ENCODE results near the gene IL15RA. TPM values are rescaled to one million over a fixed set of nuclear protein-coding genes. Genes with fewer than 3 reads are reported as not detected.

The IL15RA gene
- total and polyA plus RNA-seq, 2 of the 8 experiments (the other 6 are each of a cell fraction or from before 2014, with no cell fraction given): 1.3 to 1.4 TPM

DNA sequence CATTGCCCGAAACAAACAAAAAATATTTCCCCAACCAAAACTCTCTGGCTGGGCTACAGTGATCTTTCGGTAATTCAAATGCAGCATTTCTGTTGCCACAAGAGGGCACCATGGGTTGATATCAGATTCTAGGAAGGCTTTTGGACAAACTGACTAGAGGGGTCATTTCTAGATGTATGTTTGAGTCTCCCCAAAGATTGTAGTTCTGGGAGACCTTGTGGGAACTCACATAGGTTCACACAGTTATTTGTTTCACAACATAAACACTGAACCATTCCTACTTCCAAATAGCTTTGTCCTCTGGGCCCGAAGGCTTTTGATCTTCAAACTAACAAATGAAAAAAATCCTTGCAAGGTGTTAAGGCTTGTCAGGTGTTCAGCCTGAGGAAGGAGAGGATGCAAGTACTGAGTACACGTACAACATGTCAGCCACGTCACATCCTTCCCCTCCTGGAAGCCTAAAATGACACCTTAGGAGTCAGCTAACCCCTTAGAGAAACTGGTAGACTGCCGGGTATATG lies 37.0 kb upstream of the IL15RA start:
- Histone ChIP-seq H3K23me2 (ENCODE audit: low read depth, low read length) (peaks cover 8% of the 10 kb centered on the region; the same call in 1 of the 2 replicates), H2AFZ (ENCODE audit: low read length) (no peak overlapping the region), H2AK5ac (ENCODE audit: low read depth, low read length) (no peak overlapping the region), H3K23ac (ENCODE audit: insufficient read length) (no peak overlapping the region), H3K79me2 (ENCODE audit: control insufficient read depth in 1 of 2, insufficient read depth in 2 of 2, low read length in 2 of 2) (no peaks in the 10 kb centered on the region), H2BK120ac (replicated peaks; ENCODE audit: low read depth, low read length) (no peak overlapping the region), H4K91ac (replicated peaks; ENCODE audit: insufficient read length, low read length) (no peak overlapping the region), H3K14ac (ENCODE audit: insufficient read length) (no peak overlapping the region), H3K4me2 (ENCODE audit: insufficient read depth in 1 of 2, low read depth in 2 of 2, low read length in 2 of 2) (no peak overlapping the region), H3K9ac (replicated peaks in 1 of 4; ENCODE audit: extremely low read depth in 1 of 4, low read depth in 3 of 4, low read length in 3 of 4) (no peak overlapping the region), H3K4ac (replicated peaks; ENCODE audit: insufficient read length, low read depth, low read length) (no peak overlapping the region), H3K18ac (ENCODE audit: extremely low read depth, low read length) (no peak overlapping the region), H2BK5ac (ENCODE audit: low read depth, low read length) (no peak overlapping the region), H3K79me1 (ENCODE audit: low read depth, low read length) (no peaks in the 10 kb centered on the region), H4K5ac (ENCODE audit: insufficient read length, low read depth, low read length) (no peak overlapping the region), H3K4me3 (ENCODE audit: extremely low read depth in 1 of 4, insufficient read depth in 2 of 4, low read depth in 3 of 4, low read length in 4 of 4) (no peak overlapping the region), H2BK12ac (ENCODE audit: low read depth, low read length) (no peak overlapping the region), H3K56ac (replicated peaks; ENCODE audit: insufficient read length, low read depth, low read length) (no peak overlapping the region), H3K36me3 (ENCODE audit: control insufficient read depth in 2 of 4, insufficient read depth in 4 of 4, low read length in 3 of 4) (no peaks in the 10 kb centered on the region), H2BK15ac (ENCODE audit: low read length) (no peak overlapping the region), H3K4me1 (replicated peaks in 1 of 4; ENCODE audit: control insufficient read depth in 3 of 4, insufficient read depth in 4 of 4, low read length in 3 of 4) (no peaks in the 10 kb centered on the region), H3K9me3 (ENCODE audit: insufficient read depth in 2 of 2, low read depth in 1 of 2, low read length in 1 of 2) (no peaks in the 10 kb centered on the region), H4K20me1 (replicated peaks in 1 of 2; ENCODE audit: control insufficient read depth in 1 of 2, insufficient read depth in 2 of 2, low read length in 2 of 2) (no peaks in the 10 kb centered on the region), H4K8ac (ENCODE audit: extremely low read depth, insufficient read depth, low read length) (no peak overlapping the region; the same call in 1 of the 2 replicates), H3K27me3 (replicated peaks in 1 of 4; ENCODE audit: control insufficient read depth in 3 of 4, extremely low read depth in 1 of 4, insufficient read depth in 3 of 4, low read length in 3 of 4) (no peaks in the 10 kb centered on the region), H3K27ac (ENCODE audit: low read depth, low read length) (no peak overlapping the region), H2BK20ac (ENCODE audit: low read length) (no peak overlapping the region)
- DNase-seq (ENCODE audit: low read depth in 1 of 2, low spot score in 2 of 2) (peak in 1 of 2 experiments; percentile 74), FAIRE-seq (peak; percentile 81)
- ChIA-PET POLR2A (ENCODE audit: partially characterized antibody) (no interaction called here), CTCF (ENCODE audit: partially characterized antibody) (interaction anchor here (0.7 to 3.2 kb wide), 28 partner anchors 9 to 391 kb away, joined by 3 to 15 read pairs (median 6); no protein-coding TSS in a partner anchor)
- TF ChIP-seq PHF8 (conservative IDR thresholded peaks at IDR 0.05; ENCODE audit: low read depth, low read length) (no peak), CBX8 (IDR thresholded peaks at IDR 0.05; ENCODE audit: borderline replicate concordance, low read depth, low read length) (no peak), CTCF (IDR thresholded peaks at IDR 0.05; ENCODE audit: control extremely low read depth in 1 of 3, insufficient read depth in 1 of 3, low read depth in 1 of 3, low read length in 3 of 3) (peak in 2 of 3 experiments; percentile 73 to 78; a peak in 3 of 4 replicates), CHD2 (IDR thresholded peaks at IDR 0.05; ENCODE audit: low read length) (no peak), FOSL1 (IDR thresholded peaks at IDR 0.05; ENCODE audit: insufficient read depth, low read depth, low read length) (no peak), RAD21 (IDR thresholded peaks at IDR 0.05 in 1 of 2, conservative IDR thresholded peaks at IDR 0.05 in 1 of 2; ENCODE audit: low read depth in 2 of 2, low read length in 2 of 2) (peak; percentile 69 to 74), TAF7 (optimal IDR thresholded peaks at IDR 0.05; ENCODE audit: borderline replicate concordance, low read depth, low read length) (no peak)
- 58% methylated on average over 6 of the region's 6 CpGs; no CpG with 5 or more reads in 1 of the 2 experiments for WGBS, 2 experiments (ENCODE audit: extremely low coverage in 1 of 2, insufficient coverage in 1 of 2, insufficient read length in 1 of 2, insufficient replicate concordance in 2 of 2, low coverage in 1 of 2, low lambda C conversion rate in 2 of 2, missing lambda C conversion rate in 1 of 2)
